Astrocyte of the spinal cord (primary cell): ENCODE data around the gene PIGU.
A peak's percentile ranks its signal among the peaks of the same experiment; 100 is the strongest.

Source experiments
- DNase-seq: peaks from one replicate; pipeline ENCODE4 v3.0.0; 2011; ENCODE audit warnings: low read depth, low spot score
- H3K4me3 ChIP-seq: 2 replicates; pipeline ENCODE4 v1.5.1; 2011; ENCODE audit warnings: low read depth, mild to moderate bottlenecking, low read length, moderate library complexity
- CTCF ChIP-seq: IDR thresholded peaks from 2 replicates; pipeline ENCODE4 v1.5.1; 2012; ENCODE audit warnings: low read depth, mild to moderate bottlenecking, low read length, inconsistent platforms
- in situ Hi-C: cut with HindIII; loops from 2 replicates; pipeline ENCODE4 v1.10.0; 2017; ENCODE audit warnings: low sequenced_read_pairs

PIGU gene

GRCh38 chr20:34607066-34607465 is 69.8 kb downstream of the PIGU start:
- no peak for DNase-seq
- TF ChIP-seq CTCF: no peak
- in situ Hi-C loops: no loop called here
- H3K4me3 ChIP-seq: no peak overlapping the region

GRCh38 chr20:34604980-34605788 is 71.7 kb downstream of the PIGU start:
- H3K4me3 ChIP-seq: no peak overlapping the region
- no peak for TF ChIP-seq CTCF
- in situ Hi-C loops: no loop called here
- DNase-seq: peak; percentile 60

GRCh38 chr20:34600892-34601653 is 75.8 kb downstream of the PIGU start:
- no peak for DNase-seq

GRCh38 chr20:34595377-34596184 is 81.3 kb downstream of the PIGU start:
- DNase-seq: no peak
- H3K4me3 ChIP-seq: no peak overlapping the region
- in situ Hi-C loops: no loop called here
- TF ChIP-seq CTCF: no peak

More at GRCh38 chr20:34600892-34601653, 75.8 kb downstream of the PIGU start:
- H3K4me3 ChIP-seq: no peak overlapping the region
- in situ Hi-C loops: no loop called here
- TF ChIP-seq CTCF: no peak

- in situ Hi-C loops: no loop called here
- no peak overlapping the region for H3K4me3 ChIP-seq
- TF ChIP-seq CTCF: no peak
- no peak for DNase-seq
Measured at GRCh38 chr20:34586488-34587163, 90.3 kb downstream of the PIGU start.

GRCh38 chr20:34585019-34585418 is 91.9 kb downstream of the PIGU start:
- no peak for DNase-seq
- in situ Hi-C loops: no loop called here
- no peak for TF ChIP-seq CTCF
- H3K4me3 ChIP-seq: no peak overlapping the region
